Caco-2 (cell line): ENCODE data around the gene FAM120B. TPM values are rescaled to one million over a fixed set of nuclear protein-coding genes. Genes with fewer than 3 reads are reported as not detected.
"Not testable (repeated sequence)": the region's sequence is repeated elsewhere in the genome, so short reads cannot be mapped to it uniquely, and the experiment has no call there.

Experiments
- BruUV-seq: library from RNA; stranded (reverse); fragments of 400-500 nt; replicated peaks from 2 replicates; lab custom pipeline; 2021; lab: Mats Ljungman, UMichigan
- CTCF ChIA-PET: fragments of 300-600 bp; sonication (Branson Sonifier 250); formaldehyde crosslinking; loops from one replicate; lab custom pipeline; 2022; ENCODE audit warnings: antibody characterized with exemption; lab: Charles Lee
- POLR2A ChIA-PET: fragments of 300-600 bp; sonication (Branson Sonifier 250); formaldehyde crosslinking; loops from one replicate; lab custom pipeline; 2022; ENCODE audit warnings: antibody characterized with exemption; lab: Charles Lee
- DNase-seq, 2 experiments: peaks; one replicate each; pipeline versions ENCODE4 v3.0.0 to v3.0.0-alpha.2; 2020 to 2022
- H3K27me3 ChIP-seq: replicated peaks from 2 replicates; pipeline ENCODE4 v1.6.0; 2011; ENCODE audit warnings: low read length; ENCODE audit not compliant: control insufficient read depth, insufficient read depth
- H3K36me3 ChIP-seq: 2 replicates; pipeline ENCODE4 v1.5.1; 2011; ENCODE audit warnings: low read length; ENCODE audit not compliant: control insufficient read depth, insufficient read depth
- H3K4me1 ChIP-seq: fragments of 250-450 bp; sonication (Bioruptor Pico); 2 replicates; pipeline ENCODE4 v1.5.1; 2020; ENCODE audit warnings: mild to moderate bottlenecking
- H3K4me3 ChIP-seq: 2 replicates; pipeline ENCODE4 v1.5.1; 2011; ENCODE audit warnings: low read depth, mild to moderate bottlenecking, control low read depth, low read length
- H3K9me3 ChIP-seq: fragments of 250-450 bp; sonication (Bioruptor Pico); 2 replicates; pipeline ENCODE4 v1.5.1; 2020; ENCODE audit warnings: mild to moderate bottlenecking, moderate library complexity
- H3K27ac Mint-ChIP-seq: one replicate; pipeline ENCODE4 v1.8.0; 2022; ENCODE audit warnings: mixed read lengths; ENCODE audit not compliant: unreplicated experiment
- H3K27me3 Mint-ChIP-seq: one replicate; pipeline ENCODE4 v1.8.0; 2022; ENCODE audit warnings: mixed read lengths; ENCODE audit not compliant: insufficient read depth, unreplicated experiment
- H3K36me3 Mint-ChIP-seq: one replicate; pipeline ENCODE4 v1.8.0; 2022; ENCODE audit warnings: mild to moderate bottlenecking, mixed read lengths; ENCODE audit not compliant: insufficient read depth, unreplicated experiment
- H3K4me1 Mint-ChIP-seq: one replicate; pipeline ENCODE4 v1.8.0; 2022; ENCODE audit warnings: low read depth, mixed read lengths; ENCODE audit not compliant: unreplicated experiment
- H3K4me3 Mint-ChIP-seq: one replicate; pipeline ENCODE4 v1.8.0; 2022; ENCODE audit warnings: mild to moderate bottlenecking, moderate library complexity, mixed read lengths; ENCODE audit not compliant: unreplicated experiment
- H3K9me3 Mint-ChIP-seq: one replicate; pipeline ENCODE4 v1.8.0; 2022; ENCODE audit warnings: mixed read lengths; ENCODE audit not compliant: unreplicated experiment
- intact Hi-C: fragments of 100-400 bp; cut with micrococcal nuclease; formaldehyde crosslinking; loops from one replicate; pipeline ENCODE4 v1.10.0; 2022; ENCODE audit not compliant: unreplicated experiment
- total RNA-seq: library from RNA; stranded (reverse); gene quantifications from 2 replicates; pipeline ENCODE4 v1.2.3, GENCODE V29; 2022
- TF ChIP-seq, protein P1 (sequence below), 2 experiments: fragments of 200-600 bp in 1 of 2; IDR thresholded peaks; 1 replicate in 1 of 2; 2 replicates in 1 of 2; pipeline versions ENCODE4 v1.5.1 to v1.8.0; 2011 to 2022; ENCODE audit warnings: antibody characterized with exemption in 1 of 2, control low read depth in 1 of 2, inconsistent platforms in 1 of 2, low read depth in 1 of 2, low read length in 1 of 2, mild to moderate bottlenecking in 1 of 2, moderate library complexity in 1 of 2; ENCODE audit not compliant: insufficient read depth in 1 of 2, severe bottlenecking in 1 of 2, unreplicated experiment in 1 of 2

FAM120B gene
- total RNA-seq, 1 experiment from 2014 or later, result 21.0 TPM

- no peak overlapping the region for H3K4me3 ChIP-seq
- Mint-ChIP-seq H3K36me3 (no peaks in the 10 kb centered on the region), H3K9me3 (no peaks in the 10 kb centered on the region), H3K27me3 (no peaks in the 10 kb centered on the region), H3K27ac (no peak overlapping the region), H3K4me1 (peaks cover 19% of the 10 kb centered on the region), H3K4me3 (no peak overlapping the region)
- CTCF ChIA-PET, result interaction anchor here (0.7 kb wide), 1 partner anchor 563 kb away, joined by 7 read pairs; no protein-coding TSS in a partner anchor
- intact Hi-C loops, result loop anchor here (10.0 kb wide), 1 partner anchor 468 kb away; no protein-coding TSS in a partner anchor
- H3K9me3 ChIP-seq, result no peaks in the 10 kb centered on the region
- H3K4me1 ChIP-seq, result peaks cover 10% of the 10 kb centered on the region
- TF ChIP-seq, protein P1, sequence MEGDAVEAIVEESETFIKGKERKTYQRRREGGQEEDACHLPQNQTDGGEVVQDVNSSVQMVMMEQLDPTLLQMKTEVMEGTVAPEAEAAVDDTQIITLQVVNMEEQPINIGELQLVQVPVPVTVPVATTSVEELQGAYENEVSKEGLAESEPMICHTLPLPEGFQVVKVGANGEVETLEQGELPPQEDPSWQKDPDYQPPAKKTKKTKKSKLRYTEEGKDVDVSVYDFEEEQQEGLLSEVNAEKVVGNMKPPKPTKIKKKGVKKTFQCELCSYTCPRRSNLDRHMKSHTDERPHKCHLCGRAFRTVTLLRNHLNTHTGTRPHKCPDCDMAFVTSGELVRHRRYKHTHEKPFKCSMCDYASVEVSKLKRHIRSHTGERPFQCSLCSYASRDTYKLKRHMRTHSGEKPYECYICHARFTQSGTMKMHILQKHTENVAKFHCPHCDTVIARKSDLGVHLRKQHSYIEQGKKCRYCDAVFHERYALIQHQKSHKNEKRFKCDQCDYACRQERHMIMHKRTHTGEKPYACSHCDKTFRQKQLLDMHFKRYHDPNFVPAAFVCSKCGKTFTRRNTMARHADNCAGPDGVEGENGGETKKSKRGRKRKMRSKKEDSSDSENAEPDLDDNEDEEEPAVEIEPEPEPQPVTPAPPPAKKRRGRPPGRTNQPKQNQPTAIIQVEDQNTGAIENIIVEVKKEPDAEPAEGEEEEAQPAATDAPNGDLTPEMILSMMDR (IDR thresholded peaks at IDR 0.05; ENCODE audit: insufficient read depth in 1 of 2, low read depth in 1 of 2, low read length in 1 of 2, severe bottlenecking in 1 of 2, unreplicated experiment in 1 of 2), result no peak
- H3K36me3 ChIP-seq, result no peaks in the 10 kb centered on the region
- H3K27me3 ChIP-seq, result no peaks in the 10 kb centered on the region
- DNase-seq, result no peak
- BruUV-seq, result no TSS peak
- POLR2A ChIA-PET, result interaction anchor here (0.6 kb wide), 1 partner anchor 14 kb away, joined by 3 read pairs; no protein-coding TSS in a partner anchor
These were observed 44.0 kb upstream of the FAM120B start for GRCh38 chr6:170262489-170263088.

DNA sequence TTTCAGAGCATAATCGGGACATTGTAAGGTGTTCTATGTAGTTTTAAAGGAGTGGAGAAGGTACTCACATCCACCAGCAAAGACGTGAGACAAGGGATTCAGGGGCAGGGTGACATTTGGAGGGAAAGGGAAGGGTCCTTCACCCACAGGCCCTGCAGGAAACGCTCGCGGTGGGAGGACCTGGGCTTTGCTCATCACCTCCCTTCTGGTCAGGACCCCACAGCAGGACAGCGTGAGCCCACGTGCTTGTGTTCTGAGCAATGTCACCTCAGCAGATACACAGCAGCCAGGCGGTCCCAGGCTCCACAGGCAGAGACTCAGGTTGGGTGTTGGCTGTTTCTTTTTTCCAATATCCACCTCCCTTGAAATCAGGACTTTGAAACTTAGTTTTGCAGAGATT lies 43.1 kb upstream of the FAM120B start:
- Histone ChIP-seq H3K4me1 (peaks cover 11% of the 10 kb centered on the region), H3K27me3 (no peaks in the 10 kb centered on the region), H3K36me3 (no peaks in the 10 kb centered on the region), H3K4me3 (no peak overlapping the region), H3K9me3 (no peaks in the 10 kb centered on the region)
- ChIA-PET CTCF (interaction anchor here (0.7 kb wide), 1 partner anchor 564 kb away, joined by 7 read pairs; no protein-coding TSS in a partner anchor), POLR2A (no interaction called here)
- H3K9me3 Mint-ChIP-seq, result no peaks in the 10 kb centered on the region
- TF ChIP-seq, protein P1 (IDR thresholded peaks at IDR 0.05; ENCODE audit: insufficient read depth in 1 of 2, low read depth in 1 of 2, low read length in 1 of 2, severe bottlenecking in 1 of 2, unreplicated experiment in 1 of 2), result no peak
- DNase-seq, result no peak
- H3K27ac Mint-ChIP-seq, result no peak overlapping the region
- intact Hi-C loops, result loop anchor here (10.0 kb wide), 1 partner anchor 469 kb away; no protein-coding TSS in a partner anchor
- H3K4me1 Mint-ChIP-seq, result peaks cover 23% of the 10 kb centered on the region
- H3K4me3 Mint-ChIP-seq, result no peak overlapping the region
- BruUV-seq, result no TSS peak
- no peaks in the 10 kb centered on the region for H3K27me3 Mint-ChIP-seq
- H3K36me3 Mint-ChIP-seq, result no peaks in the 10 kb centered on the region

DNA sequence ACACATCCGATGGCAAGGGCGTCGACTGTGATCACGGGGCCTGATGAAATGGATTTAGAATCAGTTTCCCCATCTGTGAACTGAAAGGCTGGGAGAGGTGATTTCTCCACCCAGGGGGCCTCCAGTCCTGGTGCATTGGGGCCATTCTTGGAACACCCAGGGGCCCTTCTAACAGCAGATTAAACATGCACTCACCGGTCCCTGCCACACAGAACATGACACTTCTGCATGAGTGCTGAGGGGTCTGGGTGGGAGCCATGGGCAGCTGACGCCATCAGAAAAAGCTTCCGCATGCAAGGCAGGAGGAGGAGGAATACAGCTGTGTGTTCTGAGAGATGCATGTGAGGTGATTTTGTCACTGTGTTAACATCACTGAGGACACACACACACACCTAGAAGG lies 42.5 kb upstream of the FAM120B start:
- no peaks in the 10 kb centered on the region for H3K9me3 Mint-ChIP-seq
- peaks cover 23% of the 10 kb centered on the region for H3K4me1 Mint-ChIP-seq
- no TSS peak for BruUV-seq
- Histone ChIP-seq H3K36me3 (no peaks in the 10 kb centered on the region), H3K4me1 (peaks cover 18% of the 10 kb centered on the region), H3K4me3 (no peak overlapping the region), H3K9me3 (no peaks in the 10 kb centered on the region), H3K27me3 (no peaks in the 10 kb centered on the region)
- no peak overlapping the region for H3K27ac Mint-ChIP-seq
- DNase-seq, result no peak
- CTCF ChIA-PET, result no interaction called here
- no peaks in the 10 kb centered on the region for H3K36me3 Mint-ChIP-seq
- POLR2A ChIA-PET, result no interaction called here
- H3K4me3 Mint-ChIP-seq, result no peak overlapping the region
- H3K27me3 Mint-ChIP-seq, result no peaks in the 10 kb centered on the region
- TF ChIP-seq, protein P1 (IDR thresholded peaks at IDR 0.05; ENCODE audit: insufficient read depth in 1 of 2, low read depth in 1 of 2, low read length in 1 of 2, severe bottlenecking in 1 of 2, unreplicated experiment in 1 of 2), result no peak
- intact Hi-C loops, result loop anchor here (10.0 kb wide), 1 partner anchor 469 kb away; no protein-coding TSS in a partner anchor

- DNase-seq, H3K36me3 Mint-ChIP-seq, H3K27me3 Mint-ChIP-seq, BruUV-seq, H3K9me3 Mint-ChIP-seq, H3K27ac Mint-ChIP-seq, H3K4me3 Mint-ChIP-seq, H3K4me3 ChIP-seq, CTCF ChIA-PET, H3K9me3 ChIP-seq, H3K27me3 ChIP-seq, H3K36me3 ChIP-seq, POLR2A ChIA-PET: not testable (repeated sequence)
- peaks cover 26% of the 10 kb centered on the region for H3K4me1 Mint-ChIP-seq
- peaks cover 23% of the 10 kb centered on the region for H3K4me1 ChIP-seq
- intact Hi-C loops, result loop anchor here (10.0 kb wide), 1 partner anchor 470 kb away; no protein-coding TSS in a partner anchor
These were observed 41.9 kb upstream of the FAM120B start for GRCh38 chr6:170264644-170265043.
